Measurements from ENCODE around the gene RAB20. TPM values are rescaled to one million over a fixed set of nuclear protein-coding genes. Genes with fewer than 3 reads are reported as not detected.

The RAB20 gene
- total RNA-seq, 1 experiment from 2014 or later, result 12.3 TPM

DNA sequence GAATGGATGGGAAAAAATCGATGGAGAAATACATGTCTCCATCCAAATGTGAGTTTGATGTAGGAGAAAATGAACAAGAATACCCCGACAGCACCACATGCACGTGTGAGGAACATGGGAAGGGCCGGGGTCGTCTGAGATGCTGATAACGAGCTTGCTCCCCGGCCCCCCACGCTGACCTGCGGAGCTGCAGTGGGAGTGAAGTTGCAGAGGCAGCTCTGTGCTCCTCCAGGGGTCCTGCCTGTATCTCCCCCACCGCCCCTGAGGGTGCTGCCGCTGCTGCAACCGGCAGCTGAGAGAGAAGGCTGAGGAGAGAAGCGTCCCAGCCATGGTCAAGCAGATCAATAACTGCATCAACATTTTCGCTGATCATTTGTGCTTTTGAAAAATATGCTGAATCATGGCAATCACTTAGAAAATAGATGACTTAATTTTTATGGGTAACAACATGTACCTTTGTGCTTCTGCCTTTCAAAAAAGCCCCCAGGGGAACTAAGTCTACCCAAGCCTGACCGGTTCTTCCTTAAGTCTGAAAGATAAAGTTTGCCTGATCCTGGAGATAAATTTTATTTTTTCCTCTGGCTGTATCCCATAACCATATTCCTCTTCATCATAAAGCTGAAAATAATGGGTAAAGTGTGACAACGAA lies 35.6 kb upstream of the RAB20 start:
- Histone ChIP-seq H3K4me2 (ENCODE audit: insufficient read depth, insufficient read length, low read length) (no peak overlapping the region), H3K4ac (ENCODE audit: low read depth, low read length) (no peak overlapping the region), H2AK5ac (ENCODE audit: insufficient read length, low read length) (no peak overlapping the region), H4K5ac (ENCODE audit: insufficient read length, low read depth, low read length) (no peak overlapping the region), H4K91ac (ENCODE audit: insufficient read length, low read depth, low read length) (no peak overlapping the region), H3K18ac (ENCODE audit: insufficient read length, low read depth, low read length) (no peak overlapping the region), H2AFZ (ENCODE audit: low read length) (no peak overlapping the region), H2BK120ac (ENCODE audit: low read depth, low read length, poor library complexity, severe bottlenecking) (no peak overlapping the region), H4K20me1 (ENCODE audit: control insufficient read depth, insufficient read depth, insufficient read length) (no peaks in the 10 kb centered on the region), H3K9ac (ENCODE audit: extremely low read depth, insufficient read length, low read length) (no peak overlapping the region), H2BK12ac (ENCODE audit: insufficient read length, low read depth, low read length) (no peak overlapping the region), H3K56ac (ENCODE audit: insufficient read length, low read depth, low read length) (no peak overlapping the region), H3K27me3 (ENCODE audit: insufficient read depth, low read length) (no peaks in the 10 kb centered on the region), H4K8ac (replicated peaks; ENCODE audit: insufficient read length, low read depth, low read length) (no peak overlapping the region), H2BK15ac (ENCODE audit: low read depth, low read length) (no peak overlapping the region), H3K27ac (ENCODE audit: insufficient read length, low read depth, low read length) (no peak overlapping the region), H3K9me3 (ENCODE audit: control insufficient read depth, low read depth, low read length) (no peaks in the 10 kb centered on the region), H2BK5ac (ENCODE audit: insufficient read length, low read length) (no peak overlapping the region), H3T11ph (ENCODE audit: low read length) (no peak overlapping the region), H3K79me2 (ENCODE audit: insufficient read depth, low read length) (no peaks in the 10 kb centered on the region), H3K23me2 (ENCODE audit: insufficient read length, low read depth, low read length, poor library complexity, severe bottlenecking) (no peaks in the 10 kb centered on the region), H2BK20ac (ENCODE audit: low read depth, low read length, poor library complexity, severe bottlenecking) (no peak overlapping the region), H3K23ac (ENCODE audit: insufficient read length, low read depth, low read length) (no peak overlapping the region), H3K14ac (ENCODE audit: insufficient read depth, low read length) (no peak overlapping the region), H3K4me1 (ENCODE audit: insufficient read depth, low read length) (no peaks in the 10 kb centered on the region), H3K79me1 (ENCODE audit: insufficient read depth, low read depth, low read length, poor library complexity, severe bottlenecking) (no peaks in the 10 kb centered on the region)
- no peak overlapping the region for H3K27ac Mint-ChIP-seq
- WGBS (ENCODE audit: extremely low coverage, insufficient read length, low lambda C conversion rate), result no CpG with 5 or more reads among the region's 16 CpGs
- no peak overlapping the region for H3K4me3 Mint-ChIP-seq
- H3K4me1 Mint-ChIP-seq, result peaks cover 4 to 11% of the 10 kb centered on the region in 2 experiments; a peak in 3 of 4 replicates
- peaks cover 2% of the 10 kb centered on the region; the same call in 1 of the 2 replicates for H3K27me3 Mint-ChIP-seq (ENCODE audit: low read depth)
- no peaks in the 10 kb centered on the region for H3K9me3 Mint-ChIP-seq
- TF ChIP-seq, protein P1, sequence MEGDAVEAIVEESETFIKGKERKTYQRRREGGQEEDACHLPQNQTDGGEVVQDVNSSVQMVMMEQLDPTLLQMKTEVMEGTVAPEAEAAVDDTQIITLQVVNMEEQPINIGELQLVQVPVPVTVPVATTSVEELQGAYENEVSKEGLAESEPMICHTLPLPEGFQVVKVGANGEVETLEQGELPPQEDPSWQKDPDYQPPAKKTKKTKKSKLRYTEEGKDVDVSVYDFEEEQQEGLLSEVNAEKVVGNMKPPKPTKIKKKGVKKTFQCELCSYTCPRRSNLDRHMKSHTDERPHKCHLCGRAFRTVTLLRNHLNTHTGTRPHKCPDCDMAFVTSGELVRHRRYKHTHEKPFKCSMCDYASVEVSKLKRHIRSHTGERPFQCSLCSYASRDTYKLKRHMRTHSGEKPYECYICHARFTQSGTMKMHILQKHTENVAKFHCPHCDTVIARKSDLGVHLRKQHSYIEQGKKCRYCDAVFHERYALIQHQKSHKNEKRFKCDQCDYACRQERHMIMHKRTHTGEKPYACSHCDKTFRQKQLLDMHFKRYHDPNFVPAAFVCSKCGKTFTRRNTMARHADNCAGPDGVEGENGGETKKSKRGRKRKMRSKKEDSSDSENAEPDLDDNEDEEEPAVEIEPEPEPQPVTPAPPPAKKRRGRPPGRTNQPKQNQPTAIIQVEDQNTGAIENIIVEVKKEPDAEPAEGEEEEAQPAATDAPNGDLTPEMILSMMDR (conservative IDR thresholded peaks at IDR 0.05), result no peak
- no peak for DNase-seq
- no peaks in the 10 kb centered on the region for H3K36me3 Mint-ChIP-seq (ENCODE audit: insufficient read depth in 1 of 3, low read depth in 3 of 3)
